Measurements from ENCODE around the gene SCARB2.
A peak's percentile ranks its signal among the peaks of the same experiment; 100 is the strongest.

SCARB2 gene

DNA sequence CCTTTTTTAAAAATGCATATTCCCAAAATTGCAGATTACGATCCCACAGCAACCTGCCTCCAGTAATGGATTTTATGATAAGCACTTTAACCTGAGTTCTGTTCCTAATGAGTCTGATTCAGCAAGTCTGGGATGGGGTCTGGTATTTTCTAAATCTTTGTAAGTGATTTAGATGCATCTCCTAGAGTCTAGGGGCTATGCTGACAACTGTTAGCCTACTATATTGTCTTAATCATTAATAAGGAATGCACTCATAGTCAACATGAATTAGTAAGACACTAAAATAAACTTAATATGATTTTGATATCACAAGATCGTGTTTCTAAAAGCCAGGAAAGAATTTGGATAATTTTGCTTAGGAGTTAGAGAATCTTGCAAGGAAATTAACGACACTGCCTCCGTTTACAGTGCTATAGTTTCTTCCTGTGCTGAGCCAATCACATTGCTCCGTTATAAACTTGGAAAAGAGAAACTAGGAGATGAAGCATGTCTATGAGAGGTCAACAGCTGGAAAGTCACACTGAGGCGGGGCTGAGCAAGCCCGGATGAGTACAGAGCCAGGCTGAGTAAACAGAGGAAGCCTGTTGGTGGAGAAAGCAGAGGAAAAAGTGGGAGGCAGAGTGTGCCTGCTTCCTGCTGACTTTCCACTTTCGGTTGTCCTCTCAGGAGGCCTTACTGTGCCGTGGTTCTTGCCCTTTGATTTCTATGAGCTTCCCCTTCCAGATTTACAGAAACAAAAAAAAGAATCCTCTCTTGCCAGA is 5.4 kb downstream of the SCARB2 start:
- Histone ChIP-seq H3K9me3 (ENCODE audit: insufficient read depth, low read depth, low read length) (no peaks in the 10 kb centered on the region), H3K9ac (ENCODE audit: low read depth, low read length) (no peak overlapping the region), H3K36me3 (ENCODE audit: insufficient read depth, low read depth, low read length) (no peaks in the 10 kb centered on the region), H3K27me3 (ENCODE audit: insufficient read depth, low read length) (peaks cover 7% of the 10 kb centered on the region; the same call in 1 of the 2 replicates), H3K4me1 (ENCODE audit: insufficient read depth, low read length) (0 out of 2 replicates have a peak, but pooled peaks cover 4% of the 10 kb centered on the region), H3K4me3 (ENCODE audit: low read length) (no peak overlapping the region), H3K27ac (ENCODE audit: low read length) (no peak overlapping the region)

- Histone ChIP-seq H3K9ac (ENCODE audit: low read depth, low read length) (no peak overlapping the region), H3K4me3 (ENCODE audit: low read length) (no peak overlapping the region), H3K27ac (ENCODE audit: low read length) (no peak overlapping the region), H3K36me3 (ENCODE audit: insufficient read depth, low read depth, low read length) (no peaks in the 10 kb centered on the region), H3K9me3 (ENCODE audit: insufficient read depth, low read depth, low read length) (no peaks in the 10 kb centered on the region), H3K27me3 (ENCODE audit: insufficient read depth, low read length) (peaks cover 2% of the 10 kb centered on the region; the same call in 1 of the 2 replicates), H3K4me1 (ENCODE audit: insufficient read depth, low read length) (0 out of 2 replicates have a peak, but pooled peaks cover 2% of the 10 kb centered on the region)
Observed at GRCh38 chr4:76207549-76207948, 6.1 kb downstream of the SCARB2 start.

GRCh38 chr4:76206222-76206942 is 7.2 kb downstream of the SCARB2 start:
- Histone ChIP-seq H3K4me1 (ENCODE audit: insufficient read depth, low read length) (no peaks in the 10 kb centered on the region), H3K27ac (ENCODE audit: low read length) (no peak overlapping the region), H3K9ac (ENCODE audit: low read depth, low read length) (no peak overlapping the region), H3K9me3 (ENCODE audit: insufficient read depth, low read depth, low read length) (no peaks in the 10 kb centered on the region), H3K4me3 (ENCODE audit: low read length) (no peak overlapping the region), H3K36me3 (ENCODE audit: insufficient read depth, low read depth, low read length) (no peaks in the 10 kb centered on the region), H3K27me3 (ENCODE audit: insufficient read depth, low read length) (no peaks in the 10 kb centered on the region)

DNA sequence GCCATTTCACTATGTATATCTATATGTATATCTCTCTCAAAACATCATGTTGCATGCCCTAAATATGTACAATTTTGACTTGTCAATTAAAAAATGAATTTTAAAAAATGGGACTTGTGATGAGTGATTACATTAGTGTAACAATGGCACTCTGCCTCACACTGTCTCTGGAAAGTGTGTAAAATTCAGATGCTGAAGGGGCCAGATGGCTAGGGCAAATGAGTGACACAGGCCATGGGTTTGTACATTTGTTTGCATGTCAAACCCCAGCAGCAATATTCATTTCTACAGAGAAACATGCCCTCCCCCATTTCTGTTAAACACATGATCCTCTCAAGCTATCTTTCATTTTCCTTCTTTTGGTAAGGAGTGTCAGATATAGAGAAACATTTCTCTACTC is 8.1 kb downstream of the SCARB2 start:
- Histone ChIP-seq H3K27ac (ENCODE audit: low read length) (no peak overlapping the region), H3K4me3 (ENCODE audit: low read length) (no peak overlapping the region), H3K9ac (ENCODE audit: low read depth, low read length) (no peak overlapping the region), H3K27me3 (ENCODE audit: insufficient read depth, low read length) (no peaks in the 10 kb centered on the region), H3K4me1 (ENCODE audit: insufficient read depth, low read length) (no peaks in the 10 kb centered on the region), H3K36me3 (ENCODE audit: insufficient read depth, low read depth, low read length) (no peaks in the 10 kb centered on the region), H3K9me3 (ENCODE audit: insufficient read depth, low read depth, low read length) (no peaks in the 10 kb centered on the region)

GRCh38 chr4:76204936-76205335 is 8.7 kb downstream of the SCARB2 start:
- Histone ChIP-seq H3K9ac (ENCODE audit: low read depth, low read length) (no peak overlapping the region), H3K36me3 (ENCODE audit: insufficient read depth, low read depth, low read length) (no peaks in the 10 kb centered on the region), H3K9me3 (ENCODE audit: insufficient read depth, low read depth, low read length) (no peaks in the 10 kb centered on the region), H3K27ac (ENCODE audit: low read length) (no peak overlapping the region), H3K27me3 (ENCODE audit: insufficient read depth, low read length) (no peaks in the 10 kb centered on the region), H3K4me1 (ENCODE audit: insufficient read depth, low read length) (no peaks in the 10 kb centered on the region; the same call in 1 of the 2 replicates), H3K4me3 (ENCODE audit: low read length) (no peak overlapping the region)

- Histone ChIP-seq H3K9me3 (ENCODE audit: insufficient read depth, low read depth, low read length) (no peaks in the 10 kb centered on the region), H3K27ac (ENCODE audit: low read length) (no peak overlapping the region), H3K36me3 (ENCODE audit: insufficient read depth, low read depth, low read length) (no peaks in the 10 kb centered on the region), H3K4me1 (ENCODE audit: insufficient read depth, low read length) (peaks cover under 1% of the 10 kb centered on the region; the same call in 1 of the 2 replicates), H3K27me3 (ENCODE audit: insufficient read depth, low read length) (no peaks in the 10 kb centered on the region), H3K4me3 (ENCODE audit: low read length) (no peak overlapping the region), H3K9ac (ENCODE audit: low read depth, low read length) (no peak overlapping the region)
Observed at GRCh38 chr4:76203541-76203940, 10.1 kb downstream of the SCARB2 start.

DNA sequence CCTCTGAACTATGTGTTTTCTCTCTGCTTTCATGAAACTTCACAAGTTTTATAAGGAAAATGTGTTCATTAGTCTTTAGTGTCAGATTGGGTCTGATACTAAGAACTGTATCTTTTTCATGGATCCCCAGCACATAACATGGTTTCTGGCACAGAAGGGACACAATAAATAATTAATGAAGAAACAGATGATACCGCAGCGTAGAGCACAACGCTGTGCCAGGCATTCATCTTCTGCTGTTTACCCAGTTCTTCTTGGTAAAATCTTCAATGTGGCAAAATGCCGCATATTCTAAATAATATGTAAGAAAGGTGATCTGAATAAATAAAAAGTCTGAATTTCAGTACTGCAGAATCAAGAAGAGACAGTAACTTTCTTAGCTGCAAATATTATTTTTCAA is 12.3 kb downstream of the SCARB2 start:
- Histone ChIP-seq H3K9ac (ENCODE audit: low read depth, low read length) (no peak overlapping the region), H3K4me3 (ENCODE audit: low read length) (no peak overlapping the region), H3K4me1 (ENCODE audit: insufficient read depth, low read length) (peaks cover 12% of the 10 kb centered on the region; the same call in 1 of the 2 replicates), H3K9me3 (ENCODE audit: insufficient read depth, low read depth, low read length) (no peaks in the 10 kb centered on the region), H3K36me3 (ENCODE audit: insufficient read depth, low read depth, low read length) (peaks cover 6% of the 10 kb centered on the region; the same call in 1 of the 2 replicates), H3K27ac (ENCODE audit: low read length) (no peak overlapping the region), H3K27me3 (ENCODE audit: insufficient read depth, low read length) (no peaks in the 10 kb centered on the region)

- H3K9ac ChIP-seq (ENCODE audit: low read depth, low read length), result no peak overlapping the region
- no peak overlapping the region for H3K27ac ChIP-seq (ENCODE audit: low read length)
- peaks cover 12% of the 10 kb centered on the region; the same call in 1 of the 2 replicates for H3K4me1 ChIP-seq (ENCODE audit: insufficient read depth, low read length)
- H3K36me3 ChIP-seq (ENCODE audit: insufficient read depth, low read depth, low read length), result peaks cover 6% of the 10 kb centered on the region; the same call in 1 of the 2 replicates
- no peak overlapping the region for H3K4me3 ChIP-seq (ENCODE audit: low read length)
- no peaks in the 10 kb centered on the region for H3K9me3 ChIP-seq (ENCODE audit: insufficient read depth, low read depth, low read length)
- H3K27me3 ChIP-seq (ENCODE audit: insufficient read depth, low read length), result no peaks in the 10 kb centered on the region
Observed at GRCh38 chr4:76200771-76201231, 12.8 kb downstream of the SCARB2 start.

DNA sequence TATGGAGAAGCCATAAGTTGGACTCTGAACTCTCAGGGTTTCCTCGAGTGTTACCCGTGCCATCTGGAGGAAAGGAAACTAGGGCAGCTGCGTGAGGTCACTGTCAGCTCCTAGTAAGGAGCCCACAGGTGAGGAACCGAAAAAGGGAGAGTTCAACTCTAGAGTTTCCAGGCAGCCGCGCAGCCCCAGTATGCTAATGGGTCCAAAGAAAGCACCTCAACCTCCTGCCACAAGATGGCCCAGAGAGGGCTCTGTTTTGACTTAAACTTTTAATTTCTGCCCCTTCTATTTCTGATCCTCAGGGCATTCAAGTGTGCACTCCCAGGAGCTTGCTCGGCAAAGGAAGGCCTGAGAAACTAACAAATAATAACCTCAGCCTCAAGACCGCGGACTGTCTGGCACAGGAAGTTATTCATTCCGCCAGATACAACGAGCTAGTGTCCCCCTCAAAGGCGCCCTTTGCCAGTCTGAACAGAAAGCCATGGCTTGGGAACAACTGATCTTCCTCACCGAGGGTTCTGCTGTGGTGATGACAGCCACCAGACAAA is 13.9 kb downstream of the SCARB2 start:
- Histone ChIP-seq H3K4me1 (ENCODE audit: insufficient read depth, low read length) (peaks cover 12% of the 10 kb centered on the region; the same call in 1 of the 2 replicates), H3K27ac (ENCODE audit: low read length) (no peak overlapping the region), H3K9me3 (ENCODE audit: insufficient read depth, low read depth, low read length) (no peaks in the 10 kb centered on the region), H3K27me3 (ENCODE audit: insufficient read depth, low read length) (no peaks in the 10 kb centered on the region), H3K36me3 (ENCODE audit: insufficient read depth, low read depth, low read length) (peaks cover 6% of the 10 kb centered on the region; the same call in 1 of the 2 replicates), H3K4me3 (ENCODE audit: low read length) (no peak overlapping the region), H3K9ac (ENCODE audit: low read depth, low read length) (no peak overlapping the region)

GRCh38 chr4:76198411-76199237 is 15.0 kb downstream of the SCARB2 start:
- H3K27ac ChIP-seq (ENCODE audit: low read length), result no peak overlapping the region
- H3K36me3 ChIP-seq (ENCODE audit: insufficient read depth, low read depth, low read length), result peaks cover 15% of the 10 kb centered on the region
- H3K9me3 ChIP-seq (ENCODE audit: insufficient read depth, low read depth, low read length), result no peaks in the 10 kb centered on the region
- H3K4me1 ChIP-seq (ENCODE audit: insufficient read depth, low read length), result peaks cover 12% of the 10 kb centered on the region; the same call in 1 of the 2 replicates
- no peaks in the 10 kb centered on the region for H3K27me3 ChIP-seq (ENCODE audit: insufficient read depth, low read length)
- no peak overlapping the region for H3K4me3 ChIP-seq (ENCODE audit: low read length)
- peak overlapping the region; percentile 5; the same call in 1 of the 2 replicates for H3K9ac ChIP-seq (ENCODE audit: low read depth, low read length)

- Histone ChIP-seq H3K36me3 (ENCODE audit: insufficient read depth, low read depth, low read length) (peaks cover 21% of the 10 kb centered on the region), H3K9me3 (ENCODE audit: insufficient read depth, low read depth, low read length) (no peaks in the 10 kb centered on the region), H3K4me1 (ENCODE audit: insufficient read depth, low read length) (peaks cover 12% of the 10 kb centered on the region; the same call in 1 of the 2 replicates), H3K4me3 (ENCODE audit: low read length) (no peak overlapping the region), H3K9ac (ENCODE audit: low read depth, low read length) (peak overlapping the region; percentile 5; the same call in 1 of the 2 replicates), H3K27ac (ENCODE audit: low read length) (peak overlapping the region; percentile 17), H3K27me3 (ENCODE audit: insufficient read depth, low read length) (no peaks in the 10 kb centered on the region)
Observed at GRCh38 chr4:76197971-76198410, 15.6 kb downstream of the SCARB2 start.

Data from iPS-20b (cell line).